Kidney (tissue), 14 donors: ENCODE measurements around the gene FAM193A. TPM values are rescaled to one million over a fixed set of nuclear protein-coding genes. Genes with fewer than 3 reads are reported as not detected.

ENCODE experiments used
- DNase-seq, 5 donors: peaks; one replicate each; pipeline ENCODE4 v3.0.0-alpha.2; 2013 to 2020
- FAIRE-seq: peaks from 2 replicates; lab custom pipeline; 2012; peaks lifted over from hg19 to GRCh38; lab: Jason Lieb, UNC
- H3K27ac ChIP-seq, 2 donors: one replicate each; pipeline ENCODE4 v1.7.0; 2013; ENCODE audit warnings: low read depth in 2 of 2, low read length in 2 of 2, inconsistent platforms in 1 of 2
- H3K27me3 ChIP-seq: one replicate; pipeline ENCODE4 v1.7.1; 2013; ENCODE audit warnings: low read length, inconsistent platforms; ENCODE audit not compliant: control insufficient read depth, insufficient read depth
- H3K36me3 ChIP-seq, 3 donors: one replicate each; pipeline versions ENCODE4 v1.7.0 to v1.7.1; 2013; ENCODE audit warnings: low read length in 3 of 3, control low read depth in 1 of 3, inconsistent platforms in 1 of 3; ENCODE audit not compliant: insufficient read depth in 3 of 3, control insufficient read depth in 2 of 3
- H3K4me1 ChIP-seq, 3 donors: one replicate each; pipeline versions ENCODE4 v1.7.0 to v1.7.1; 2013; ENCODE audit warnings: low read length in 3 of 3, inconsistent platforms in 1 of 3, low read depth in 1 of 3; ENCODE audit not compliant: control insufficient read depth in 2 of 3, insufficient read depth in 2 of 3
- H3K4me3 ChIP-seq, 3 donors: one replicate each; pipeline versions ENCODE4 v1.7.0 to v1.8.1; 2013; ENCODE audit warnings: low read length in 3 of 3, control low read depth in 1 of 3, inconsistent platforms in 1 of 3
- H3K9ac ChIP-seq, 3 donors: one replicate each; pipeline versions ENCODE4 v1.7.0 to v1.7.1; 2013; ENCODE audit warnings: low read length in 3 of 3, control low read depth in 1 of 3, inconsistent platforms in 1 of 3
- H3K9me3 ChIP-seq, 3 donors: one replicate each; pipeline versions ENCODE4 v1.7.0 to v1.7.1; 2013; ENCODE audit warnings: low read length in 3 of 3, control low read depth in 1 of 3, inconsistent platforms in 1 of 3; ENCODE audit not compliant: control insufficient read depth in 2 of 3, insufficient read depth in 1 of 3
- CTCF ChIP-seq: IDR thresholded peaks from 3 replicates; pipeline ENCODE4 v1.5.1; 2012; ENCODE audit warnings: mild to moderate bottlenecking, moderate library complexity, borderline replicate concordance; ENCODE audit not compliant: insufficient read depth; ENCODE audit errors: extremely low read depth
- intact Hi-C: fragments of 100-400 bp; cut with DNase I; formaldehyde crosslinking; loops from one replicate; pipeline ENCODE4 v1.11.1; 2022
- polyA plus RNA-seq: library from polyadenylated mRNA; stranded (reverse); fragments of 350-450 nt; fragmentation: Illumina TruSeq; extraction: RNeasy Lipid Tissue Mini Kit (QIAGEN cat#74804); gene quantifications from one replicate; pipeline ENCODE4 v1.2.3, GENCODE V29; 2014; ENCODE audit warnings: low read depth, low replicate concordance; ENCODE audit not compliant: insufficient read depth
- total RNA-seq: library from RNA; stranded (reverse); fragmentation: NEBNext Ultra II Directional; extraction: Animal tissue kit (Norgen Biotek cat#: 25700); gene quantifications from one replicate; pipeline ENCODE4 v1.2.1, GENCODE V29; 2021
- donor health status: control.
- donor health status: control.
- donor health status: control.
- donor health status: control.
- donor health status: control.
- donor health status: DM: yes; HTN: yes; CAD: no.
- donor health status: Normal renal cell carcinoma (clear cell type).

The FAM193A gene
- total and polyA plus RNA-seq, 2 donors from 2014 or later = 6.3 to 29.3 TPM

- Histone ChIP-seq H3K4me1 (no peaks in the 10 kb centered on the region), H3K9ac (no peak overlapping the region), H3K27me3 (no peaks in the 10 kb centered on the region), H3K36me3 (peaks cover 13 to 58% (median 38%) of the 10 kb centered on the region in 3 donors), H3K27ac (no peak overlapping the region), H3K9me3 (no peaks in the 10 kb centered on the region), H3K4me3 (no peak overlapping the region)
- TF ChIP-seq CTCF = no peak
- intact Hi-C loops = no loop called here
- FAIRE-seq (no peak), DNase-seq (no peak)
Measured at GRCh38 chr4:2698951-2699505, 162.6 kb downstream of the FAM193A start.

- Histone ChIP-seq H3K36me3 (peaks cover 13 to 55% (median 34%) of the 10 kb centered on the region in 3 donors), H3K4me1 (no peaks in the 10 kb centered on the region), H3K9ac (no peak overlapping the region), H3K4me3 (no peak overlapping the region), H3K27me3 (no peaks in the 10 kb centered on the region), H3K9me3 (no peaks in the 10 kb centered on the region), H3K27ac (no peak overlapping the region)
- FAIRE-seq (no peak), DNase-seq (no peak)
- intact Hi-C loops = no loop called here
- TF ChIP-seq CTCF = no peak
Measured at GRCh38 chr4:2699534-2699933, 163.1 kb downstream of the FAM193A start.

GRCh38 chr4:2700031-2700430 is 163.6 kb downstream of the FAM193A start:
- peaks cover 12 to 50% (median 29%) of the 10 kb centered on the region in 3 donors for H3K36me3 ChIP-seq
- no peaks in the 10 kb centered on the region for H3K4me1 ChIP-seq
- H3K9me3 ChIP-seq = no peaks in the 10 kb centered on the region
- FAIRE-seq (no peak), DNase-seq (no peak)
- no peak for TF ChIP-seq CTCF
- intact Hi-C loops = no loop called here
- H3K9ac ChIP-seq = no peak overlapping the region
- no peaks in the 10 kb centered on the region for H3K27me3 ChIP-seq
- H3K4me3 ChIP-seq = no peak overlapping the region
- H3K27ac ChIP-seq = no peak overlapping the region

GRCh38 chr4:2702361-2702760 is 165.9 kb downstream of the FAM193A start:
- FAIRE-seq (no peak), DNase-seq (no peak)
- Histone ChIP-seq H3K27ac (no peak overlapping the region), H3K9ac (no peak overlapping the region), H3K4me3 (no peak overlapping the region), H3K4me1 (no peaks in the 10 kb centered on the region), H3K36me3 (peaks cover 6 to 39% (median 24%) of the 10 kb centered on the region in 3 donors), H3K9me3 (no peaks in the 10 kb centered on the region), H3K27me3 (no peaks in the 10 kb centered on the region)
- intact Hi-C loops = no loop called here
- TF ChIP-seq CTCF = no peak
